Breast epithelium (tissue), 3 donors: ENCODE results near the gene LY6G6D.
A peak's percentile ranks its signal among the peaks of the same experiment; 100 is the strongest.

Experiments used
- POLR2A ChIP-seq: fragments of 450-650 bp; IDR thresholded peaks from one replicate; pipeline ENCODE4 v1.6.1; 2016; ENCODE audit warnings: antibody characterized with exemption, mild to moderate bottlenecking, moderate library complexity
- TF ChIP-seq, protein P1 (sequence below), 3 donors: fragments of 450-650 bp; IDR thresholded peaks; one replicate each; pipeline ENCODE4 v1.5.1; 2016 to 2017; ENCODE audit warnings: antibody characterized with exemption in 3 of 3, mild to moderate bottlenecking in 3 of 3, moderate library complexity in 3 of 3

DNA sequence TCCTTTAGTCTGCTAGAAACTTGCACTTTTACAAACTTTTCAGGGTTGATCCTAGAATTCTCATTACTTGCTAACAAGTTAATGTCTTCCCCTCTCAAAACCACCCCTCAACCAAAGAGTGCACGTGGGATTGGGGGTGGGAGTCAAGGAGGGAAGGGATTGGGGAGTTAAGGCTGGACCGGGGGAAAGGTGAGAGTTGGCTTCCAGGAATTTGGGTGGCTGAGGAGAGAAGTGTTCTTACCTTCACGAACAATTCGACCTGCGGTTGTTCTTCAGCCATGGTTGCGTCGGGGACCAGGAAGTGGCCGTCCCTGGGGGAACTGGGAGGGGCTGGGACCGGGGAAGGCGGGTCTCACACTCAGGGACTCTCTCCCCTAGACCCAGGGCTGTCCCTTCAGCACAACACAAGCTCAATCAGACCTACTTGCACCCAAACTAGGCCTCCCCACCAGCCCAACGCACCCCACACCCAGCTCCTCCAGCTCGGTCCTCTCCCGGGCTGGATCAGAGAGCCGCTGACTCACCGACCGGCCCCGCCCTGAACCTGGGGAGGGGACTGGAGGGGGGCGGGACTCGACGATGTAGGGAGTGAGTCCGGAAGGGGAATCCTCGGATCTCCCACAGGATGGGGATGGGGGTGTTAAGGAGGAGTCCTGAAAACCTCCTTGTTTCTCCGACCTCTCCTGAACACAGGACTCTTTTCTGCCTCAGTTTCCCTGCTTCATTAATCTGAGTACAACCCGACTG is 21.0 kb downstream of the LY6G6D start, which contains the start of gene CLIC1:
- TF ChIP-seq, protein P1, sequence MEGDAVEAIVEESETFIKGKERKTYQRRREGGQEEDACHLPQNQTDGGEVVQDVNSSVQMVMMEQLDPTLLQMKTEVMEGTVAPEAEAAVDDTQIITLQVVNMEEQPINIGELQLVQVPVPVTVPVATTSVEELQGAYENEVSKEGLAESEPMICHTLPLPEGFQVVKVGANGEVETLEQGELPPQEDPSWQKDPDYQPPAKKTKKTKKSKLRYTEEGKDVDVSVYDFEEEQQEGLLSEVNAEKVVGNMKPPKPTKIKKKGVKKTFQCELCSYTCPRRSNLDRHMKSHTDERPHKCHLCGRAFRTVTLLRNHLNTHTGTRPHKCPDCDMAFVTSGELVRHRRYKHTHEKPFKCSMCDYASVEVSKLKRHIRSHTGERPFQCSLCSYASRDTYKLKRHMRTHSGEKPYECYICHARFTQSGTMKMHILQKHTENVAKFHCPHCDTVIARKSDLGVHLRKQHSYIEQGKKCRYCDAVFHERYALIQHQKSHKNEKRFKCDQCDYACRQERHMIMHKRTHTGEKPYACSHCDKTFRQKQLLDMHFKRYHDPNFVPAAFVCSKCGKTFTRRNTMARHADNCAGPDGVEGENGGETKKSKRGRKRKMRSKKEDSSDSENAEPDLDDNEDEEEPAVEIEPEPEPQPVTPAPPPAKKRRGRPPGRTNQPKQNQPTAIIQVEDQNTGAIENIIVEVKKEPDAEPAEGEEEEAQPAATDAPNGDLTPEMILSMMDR (IDR thresholded peaks at IDR 0.05) = peak in 1 of 3 donors; percentile 3
- peak; percentile 96 for TF ChIP-seq POLR2A
